Nucleus accumbens (tissue), 56 donors: ENCODE measurements around the gene SEMA4G.

ENCODE experiments used
- DNase-seq, 56 donors: peaks; one replicate each; lab custom pipeline; 2025; lab: John Stamatoyannopoulos, UW

The SEMA4G gene

GRCh38 chr10:100986623-100986951 is 17.3 kb downstream of the SEMA4G start:
- no peak for DNase-seq

GRCh38 chr10:100986952-100987684 is 17.8 kb downstream of the SEMA4G start, which contains the start of the genes MRPL43 and TWNK:
MRPL43 (minus strand) TSS chr10:100987497; CDS start chr10:100987443, 54 bp downstream.
TWNK (plus strand) TSS chr10:100987543; CDS start chr10:100988211, 668 bp downstream.
- peak in 54 of 56 donors; percentile 47 to 93 (median 80) for DNase-seq

GRCh38 chr10:100987685-100988049 is 18.4 kb downstream of the SEMA4G start:
- DNase-seq, result no peak

- DNase-seq, result no peak
Observed at GRCh38 chr10:100988166-100988565, 18.9 kb downstream of the SEMA4G start.

- no peak for DNase-seq
Observed at GRCh38 chr10:100989088-100989487, 19.8 kb downstream of the SEMA4G start.

- peak in 33 of 56 donors; percentile 9 to 73 (median 38) for DNase-seq
Observed at GRCh38 chr10:100993986-100994708, 24.8 kb downstream of the SEMA4G start.

GRCh38 chr10:100995181-100995580 is 25.9 kb downstream of the SEMA4G start:
- no peak for DNase-seq

GRCh38 chr10:100996678-100997359 is 27.5 kb downstream of the SEMA4G start:
- peak in 8 of 56 donors; percentile 39 to 63 (median 48) for DNase-seq

GRCh38 chr10:100997360-100998182 is 28.3 kb downstream of the SEMA4G start:
- DNase-seq, result peak in 42 of 56 donors; percentile 31 to 95 (median 70)

GRCh38 chr10:100998183-100998990 is 29.1 kb downstream of the SEMA4G start:
- peak; percentile 42 to 95 (median 86) for DNase-seq

- peak in 53 of 56 donors; percentile 43 to 94 (median 79) for DNase-seq
Observed at GRCh38 chr10:100998991-100999741, 29.9 kb downstream of the SEMA4G start.

GRCh38 chr10:100999742-101000126 is 30.4 kb downstream of the SEMA4G start, which contains the start of gene LZTS2:
LZTS2 (plus strand) TSS chr10:100999808; CDS start chr10:101002539, 2,731 bp downstream.
- peak in 12 of 56 donors; percentile 38 to 82 (median 60) for DNase-seq

GRCh38 chr10:101000127-101000914 is 31.0 kb downstream of the SEMA4G start:
- peak in 33 of 56 donors; percentile 17 to 72 (median 56) for DNase-seq

- peak in 49 of 56 donors; percentile 20 to 86 (median 66) for DNase-seq
Observed at GRCh38 chr10:101000915-101001658, 31.8 kb downstream of the SEMA4G start.

- DNase-seq, result peak in 1 of 56 donors; percentile 55
Observed at GRCh38 chr10:101001659-101002035, 32.3 kb downstream of the SEMA4G start.

GRCh38 chr10:101002456-101002855 is 33.2 kb downstream of the SEMA4G start:
- no peak for DNase-seq
